Muscle layer of colon (tissue), 2 donors: Measurements from ENCODE around the gene CPA5.

Experiments used
- H3K27ac ChIP-seq: one replicate; pipeline ENCODE4 v1.7.0; 2013; ENCODE audit warnings: low read depth, mild to moderate bottlenecking, low read length, moderate library complexity
- H3K27me3 ChIP-seq, 2 donors: one replicate each; pipeline ENCODE4 v1.7.0; 2013; ENCODE audit warnings: low read length in 2 of 2, mild to moderate bottlenecking in 2 of 2; ENCODE audit not compliant: insufficient read depth in 2 of 2, control insufficient read depth in 1 of 2
- H3K36me3 ChIP-seq: one replicate; pipeline ENCODE4 v1.7.0; 2013; ENCODE audit warnings: mild to moderate bottlenecking, low read length; ENCODE audit not compliant: insufficient read depth
- H3K4me1 ChIP-seq: one replicate; pipeline ENCODE4 v1.7.0; 2013; ENCODE audit warnings: mild to moderate bottlenecking, low read length; ENCODE audit not compliant: insufficient read depth
- H3K4me3 ChIP-seq, 2 donors: one replicate each; pipeline ENCODE4 v1.7.0; 2013; ENCODE audit warnings: low read length in 2 of 2, low read depth in 1 of 2, mild to moderate bottlenecking in 1 of 2, moderate library complexity in 1 of 2
- H3K9ac ChIP-seq: one replicate; pipeline ENCODE4 v1.7.0; 2013; ENCODE audit warnings: low read length
- H3K9me3 ChIP-seq: one replicate; pipeline ENCODE4 v1.7.0; 2013; ENCODE audit warnings: mild to moderate bottlenecking, low read length
- donor health status: abdominal sarcoma.
- donor health status: Adenocarcinoma of cecum.

The CPA5 gene

GRCh38 chr7:130334274-130334673 lies 10.3 kb upstream of the CPA5 start:
- Histone ChIP-seq H3K4me1 (peaks cover 11% of the 10 kb centered on the region), H3K9ac (no peak overlapping the region), H3K27ac (no peak overlapping the region), H3K9me3 (no peaks in the 10 kb centered on the region), H3K27me3 (no peaks in the 10 kb centered on the region), H3K36me3 (no peaks in the 10 kb centered on the region), H3K4me3 (no peak overlapping the region)

GRCh38 chr7:130337410-130337971 lies 7.1 kb upstream of the CPA5 start:
- no peaks in the 10 kb centered on the region for H3K36me3 ChIP-seq
- H3K9me3 ChIP-seq: no peaks in the 10 kb centered on the region
- no peak overlapping the region for H3K4me3 ChIP-seq
- no peaks in the 10 kb centered on the region for H3K27me3 ChIP-seq
- no peak overlapping the region for H3K9ac ChIP-seq
- H3K4me1 ChIP-seq: peaks cover 11% of the 10 kb centered on the region
- H3K27ac ChIP-seq: no peak overlapping the region

GRCh38 chr7:130338233-130338632 lies 6.4 kb upstream of the CPA5 start:
- H3K4me3 ChIP-seq: no peak overlapping the region
- no peaks in the 10 kb centered on the region for H3K9me3 ChIP-seq
- no peaks in the 10 kb centered on the region for H3K36me3 ChIP-seq
- no peak overlapping the region for H3K27ac ChIP-seq
- no peaks in the 10 kb centered on the region for H3K27me3 ChIP-seq
- H3K9ac ChIP-seq: no peak overlapping the region
- peaks cover 11% of the 10 kb centered on the region for H3K4me1 ChIP-seq

GRCh38 chr7:130341882-130342281 lies 2.7 kb upstream of the CPA5 start:
- Histone ChIP-seq H3K4me1 (no peaks in the 10 kb centered on the region), H3K27ac (no peak overlapping the region), H3K9ac (no peak overlapping the region), H3K4me3 (no peak overlapping the region), H3K9me3 (no peaks in the 10 kb centered on the region), H3K27me3 (no peaks in the 10 kb centered on the region), H3K36me3 (no peaks in the 10 kb centered on the region)

GRCh38 chr7:130342701-130343380 lies 1.8 kb upstream of the CPA5 start:
- Histone ChIP-seq H3K27me3 (no peaks in the 10 kb centered on the region), H3K27ac (no peak overlapping the region)

GRCh38 chr7:130345136-130345535 lies 520 bp downstream of the CPA5 start:
- H3K4me3 ChIP-seq: no peak overlapping the region
- no peaks in the 10 kb centered on the region for H3K4me1 ChIP-seq
- no peak overlapping the region for H3K27ac ChIP-seq
- H3K9ac ChIP-seq: no peak overlapping the region
- no peaks in the 10 kb centered on the region for H3K27me3 ChIP-seq
- H3K36me3 ChIP-seq: no peaks in the 10 kb centered on the region
- no peaks in the 10 kb centered on the region for H3K9me3 ChIP-seq

More at GRCh38 chr7:130342701-130343380, 1.8 kb upstream of the CPA5 start:
- no peaks in the 10 kb centered on the region for H3K9me3 ChIP-seq
- no peaks in the 10 kb centered on the region for H3K4me1 ChIP-seq
- H3K36me3 ChIP-seq: no peaks in the 10 kb centered on the region
- no peak overlapping the region for H3K4me3 ChIP-seq
- H3K9ac ChIP-seq: no peak overlapping the region

GRCh38 chr7:130345725-130346124 lies 1.1 kb downstream of the CPA5 start:
- no peaks in the 10 kb centered on the region for H3K4me1 ChIP-seq
- no peak overlapping the region for H3K9ac ChIP-seq
- H3K4me3 ChIP-seq: no peak overlapping the region
- no peak overlapping the region for H3K27ac ChIP-seq
- H3K36me3 ChIP-seq: no peaks in the 10 kb centered on the region
- no peaks in the 10 kb centered on the region for H3K9me3 ChIP-seq
- no peaks in the 10 kb centered on the region for H3K27me3 ChIP-seq

GRCh38 chr7:130346177-130346905 lies 1.7 kb downstream of the CPA5 start:
- no peaks in the 10 kb centered on the region for H3K27me3 ChIP-seq
- no peaks in the 10 kb centered on the region for H3K4me1 ChIP-seq
- no peak overlapping the region for H3K4me3 ChIP-seq
- no peak overlapping the region for H3K9ac ChIP-seq
- no peaks in the 10 kb centered on the region for H3K9me3 ChIP-seq
- H3K36me3 ChIP-seq: no peaks in the 10 kb centered on the region
- no peak overlapping the region for H3K27ac ChIP-seq

- Histone ChIP-seq H3K27me3 (no peaks in the 10 kb centered on the region), H3K9ac (no peak overlapping the region), H3K27ac (no peak overlapping the region), H3K4me1 (no peaks in the 10 kb centered on the region), H3K9me3 (no peaks in the 10 kb centered on the region), H3K36me3 (no peaks in the 10 kb centered on the region), H3K4me3 (no peak overlapping the region)
Observed at GRCh38 chr7:130346941-130347340, 2.3 kb downstream of the CPA5 start.

GRCh38 chr7:130349911-130350782 lies 5.5 kb downstream of the CPA5 start:
- Histone ChIP-seq H3K9ac (no peak overlapping the region), H3K27me3 (no peaks in the 10 kb centered on the region), H3K4me1 (no peaks in the 10 kb centered on the region), H3K36me3 (no peaks in the 10 kb centered on the region), H3K27ac (no peak overlapping the region), H3K4me3 (no peak overlapping the region), H3K9me3 (no peaks in the 10 kb centered on the region)
